Thoracic aorta (tissue), 2 donors: Measurements from ENCODE around the gene HOXA10. TPM values are rescaled to one million over a fixed set of nuclear protein-coding genes. Genes with fewer than 3 reads are reported as not detected.

ENCODE experiments used
- ATAC-seq: fragments of 150-250 bp; one replicate; pipeline ENCODE4 v1.8.0; 2017; ENCODE audit warnings: low read depth; ENCODE audit not compliant: insufficient number of reproducible peaks, low FRiP score
- DNase-seq: peaks from one replicate; pipeline ENCODE4 v3.0.0-alpha.2; 2020; ENCODE audit warnings: low spot score
- H3K27ac ChIP-seq, 2 donors: fragments of 200-600 bp; sonication (generic); 1 replicate in 1 of 2; 2 replicates in 1 of 2; pipeline ENCODE4 v1.5.1; 2016; ENCODE audit warnings: mild to moderate bottlenecking in 2 of 2, moderate library complexity in 2 of 2
- H3K27me3 ChIP-seq: fragments of 200-600 bp; sonication (generic); replicated peaks from 2 replicates; pipeline ENCODE4 v1.6.0; 2016; ENCODE audit warnings: mild to moderate bottlenecking; ENCODE audit not compliant: insufficient read depth
- H3K36me3 ChIP-seq: fragments of 200-600 bp; sonication (generic); one replicate; pipeline ENCODE4 v1.5.1; 2016
- H3K4me1 ChIP-seq, 2 donors: fragments of 200-600 bp; sonication (generic); 1 replicate in 1 of 2; 2 replicates in 1 of 2; pipeline versions ENCODE4 v1.5.1 to v1.6.0; 2016; ENCODE audit warnings: low read depth in 2 of 2, mild to moderate bottlenecking in 1 of 2; ENCODE audit not compliant: control insufficient read depth in 1 of 2
- H3K4me3 ChIP-seq: fragments of 200-600 bp; sonication (generic); 2 replicates; pipeline ENCODE4 v1.5.1; 2016; ENCODE audit warnings: mild to moderate bottlenecking
- H3K9me3 ChIP-seq: fragments of 200-600 bp; sonication (generic); 2 replicates; pipeline ENCODE4 v1.5.1; 2016
- total RNA-seq, 2 donors: library from RNA; depleted of rRNA; stranded (reverse); fragments of >200 nt; gene quantifications; one replicate each; pipeline versions ENCODE4 v1.1.0 to v1.2.3, GENCODE V29; 2016
- TF ChIP-seq, protein P1 (sequence below): fragments of 200-600 bp; sonication (generic); IDR thresholded peaks from one replicate; pipeline ENCODE4 v1.5.1; 2019; ENCODE audit warnings: antibody characterized with exemption

Gene HOXA10
- total RNA-seq, 2 donors from 2014 or later = 0.81 TPM; not detected in 1

DNA sequence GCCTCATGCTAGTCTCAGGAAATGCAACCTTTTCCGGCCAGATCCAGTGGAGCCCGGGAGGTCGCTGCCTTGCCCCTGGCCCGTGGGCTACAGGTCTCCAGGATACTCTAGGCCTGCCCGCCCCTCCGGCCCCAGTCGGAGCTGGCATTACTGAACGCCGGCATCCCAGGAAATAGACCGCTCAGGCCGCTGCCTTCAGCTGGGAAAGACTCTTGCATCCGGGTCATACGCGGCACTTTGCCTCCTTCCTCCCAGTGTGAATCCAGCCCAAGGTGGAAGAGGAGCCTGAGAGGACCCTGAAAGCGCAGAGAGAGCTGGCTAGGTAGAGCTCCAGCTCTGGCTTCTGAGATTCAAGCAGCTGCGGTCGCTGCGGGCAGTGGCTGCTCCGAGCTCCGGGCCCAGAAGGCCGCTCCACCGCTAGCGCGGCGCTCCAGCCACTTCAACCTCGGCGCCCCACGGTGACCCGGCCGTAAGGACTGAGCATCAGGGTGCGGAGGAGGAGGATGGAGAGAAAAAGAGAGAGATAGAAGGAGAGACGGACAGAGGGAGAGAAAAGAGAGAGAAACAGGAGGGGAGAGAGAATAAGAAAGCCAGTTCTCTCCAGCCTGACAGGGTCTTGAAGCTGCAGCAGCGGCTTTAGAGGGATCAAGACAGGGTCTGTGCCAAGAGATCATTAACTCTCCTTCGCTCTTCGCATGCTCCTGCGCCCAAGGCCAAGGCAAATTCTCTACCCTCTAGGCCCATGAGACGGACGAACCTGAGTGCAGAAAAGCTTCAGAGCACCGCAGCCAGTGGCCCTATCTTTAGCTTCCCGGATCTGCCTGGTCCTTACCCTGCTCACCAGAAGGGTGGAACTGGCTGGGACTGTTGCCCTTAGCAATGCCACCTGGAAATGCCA is 1.8 kb upstream of the HOXA10 start:
- no peak for ATAC-seq
- peaks cover 15 to 33% of the 10 kb centered on the region in 2 donors for H3K4me1 ChIP-seq

DNA sequence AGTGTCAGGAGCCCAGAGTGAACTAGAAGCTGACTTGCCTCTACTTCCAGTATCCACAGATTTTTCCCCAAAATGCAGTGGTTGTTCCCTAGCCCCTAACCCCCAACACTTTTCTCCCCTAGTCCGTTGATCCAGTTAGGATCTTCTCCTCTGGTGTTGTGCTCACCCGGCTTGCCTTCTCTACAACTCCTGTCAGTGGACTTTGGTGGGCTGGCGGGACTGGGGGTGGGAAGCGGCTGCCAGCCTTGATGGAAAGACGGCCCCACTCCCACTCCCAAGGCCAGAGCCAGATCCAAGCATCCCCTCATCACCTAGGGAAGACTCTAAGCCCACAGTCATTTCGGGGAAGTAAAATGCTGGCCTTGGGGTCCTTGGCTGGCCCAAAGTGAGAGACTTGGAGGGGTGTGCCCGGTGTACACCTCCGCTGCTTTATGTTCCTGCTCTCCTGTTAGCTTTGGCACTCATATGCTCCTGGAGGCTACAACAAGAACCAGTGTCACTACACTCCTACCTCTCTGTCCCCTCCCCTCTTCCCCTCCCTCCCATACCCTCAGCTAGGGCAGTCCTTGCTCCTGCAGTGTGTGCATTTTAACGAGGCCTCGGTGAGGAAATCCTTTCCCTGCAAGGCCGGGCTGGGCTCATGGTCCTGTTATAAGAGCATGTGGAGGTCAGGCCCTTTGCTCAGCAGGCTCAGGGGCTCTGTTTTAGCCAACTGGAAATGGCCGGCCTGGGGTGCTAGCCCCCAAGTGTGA is 930 bp upstream of the HOXA10 start:
- no peak for ATAC-seq
- no peak for DNase-seq
- Histone ChIP-seq H3K4me1 (peaks cover 15 to 32% of the 10 kb centered on the region in 2 donors), H3K27ac (no peak overlapping the region), H3K9me3 (no peaks in the 10 kb centered on the region), H3K4me3 (no peak overlapping the region), H3K27me3 (peaks cover 24% of the 10 kb centered on the region), H3K36me3 (no peaks in the 10 kb centered on the region)
- TF ChIP-seq, protein P1, sequence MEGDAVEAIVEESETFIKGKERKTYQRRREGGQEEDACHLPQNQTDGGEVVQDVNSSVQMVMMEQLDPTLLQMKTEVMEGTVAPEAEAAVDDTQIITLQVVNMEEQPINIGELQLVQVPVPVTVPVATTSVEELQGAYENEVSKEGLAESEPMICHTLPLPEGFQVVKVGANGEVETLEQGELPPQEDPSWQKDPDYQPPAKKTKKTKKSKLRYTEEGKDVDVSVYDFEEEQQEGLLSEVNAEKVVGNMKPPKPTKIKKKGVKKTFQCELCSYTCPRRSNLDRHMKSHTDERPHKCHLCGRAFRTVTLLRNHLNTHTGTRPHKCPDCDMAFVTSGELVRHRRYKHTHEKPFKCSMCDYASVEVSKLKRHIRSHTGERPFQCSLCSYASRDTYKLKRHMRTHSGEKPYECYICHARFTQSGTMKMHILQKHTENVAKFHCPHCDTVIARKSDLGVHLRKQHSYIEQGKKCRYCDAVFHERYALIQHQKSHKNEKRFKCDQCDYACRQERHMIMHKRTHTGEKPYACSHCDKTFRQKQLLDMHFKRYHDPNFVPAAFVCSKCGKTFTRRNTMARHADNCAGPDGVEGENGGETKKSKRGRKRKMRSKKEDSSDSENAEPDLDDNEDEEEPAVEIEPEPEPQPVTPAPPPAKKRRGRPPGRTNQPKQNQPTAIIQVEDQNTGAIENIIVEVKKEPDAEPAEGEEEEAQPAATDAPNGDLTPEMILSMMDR = no peak

More for the DNA sequence above, 1.8 kb upstream of the HOXA10 start:
- TF ChIP-seq, protein P1 = no peak
- DNase-seq = no peak
- Histone ChIP-seq H3K27me3 (peaks cover 27% of the 10 kb centered on the region), H3K36me3 (no peaks in the 10 kb centered on the region), H3K27ac (no peak overlapping the region), H3K9me3 (no peaks in the 10 kb centered on the region), H3K4me3 (no peak overlapping the region)

DNA sequence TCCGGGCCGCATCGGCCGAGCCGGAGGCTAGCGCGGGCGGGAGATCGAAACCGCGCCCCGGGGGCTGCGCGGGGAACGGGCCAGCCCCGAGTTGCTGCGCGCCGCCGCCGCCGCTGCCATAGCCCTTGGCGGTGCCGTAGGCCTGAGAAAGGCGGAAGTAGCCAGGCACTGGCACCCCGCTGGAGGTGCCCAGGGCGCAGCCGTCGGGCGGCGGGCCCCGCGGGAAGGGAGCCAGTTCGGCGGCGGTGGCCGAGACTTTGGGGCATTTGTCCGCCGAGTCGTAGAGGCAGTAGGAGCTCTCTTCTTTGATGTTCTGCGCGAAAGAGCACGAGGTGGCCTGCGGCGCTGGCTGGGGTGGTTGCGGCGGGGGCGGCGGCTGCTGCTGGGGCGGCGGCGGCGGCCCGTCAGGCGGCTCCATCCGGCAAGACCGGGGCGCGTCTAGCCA is 587 bp downstream of the HOXA10 start:
- Histone ChIP-seq H3K4me3 (peak overlapping the region; percentile 74), H3K27ac (peak overlapping the region in 1 of 2 donors; percentile 36), H3K9me3 (no peaks in the 10 kb centered on the region), H3K27me3 (peaks cover 24% of the 10 kb centered on the region), H3K4me1 (peaks cover 15 to 23% of the 10 kb centered on the region in 2 donors), H3K36me3 (no peaks in the 10 kb centered on the region)
- no peak for DNase-seq
- ATAC-seq = no peak
- TF ChIP-seq, protein P1 = no peak

DNA sequence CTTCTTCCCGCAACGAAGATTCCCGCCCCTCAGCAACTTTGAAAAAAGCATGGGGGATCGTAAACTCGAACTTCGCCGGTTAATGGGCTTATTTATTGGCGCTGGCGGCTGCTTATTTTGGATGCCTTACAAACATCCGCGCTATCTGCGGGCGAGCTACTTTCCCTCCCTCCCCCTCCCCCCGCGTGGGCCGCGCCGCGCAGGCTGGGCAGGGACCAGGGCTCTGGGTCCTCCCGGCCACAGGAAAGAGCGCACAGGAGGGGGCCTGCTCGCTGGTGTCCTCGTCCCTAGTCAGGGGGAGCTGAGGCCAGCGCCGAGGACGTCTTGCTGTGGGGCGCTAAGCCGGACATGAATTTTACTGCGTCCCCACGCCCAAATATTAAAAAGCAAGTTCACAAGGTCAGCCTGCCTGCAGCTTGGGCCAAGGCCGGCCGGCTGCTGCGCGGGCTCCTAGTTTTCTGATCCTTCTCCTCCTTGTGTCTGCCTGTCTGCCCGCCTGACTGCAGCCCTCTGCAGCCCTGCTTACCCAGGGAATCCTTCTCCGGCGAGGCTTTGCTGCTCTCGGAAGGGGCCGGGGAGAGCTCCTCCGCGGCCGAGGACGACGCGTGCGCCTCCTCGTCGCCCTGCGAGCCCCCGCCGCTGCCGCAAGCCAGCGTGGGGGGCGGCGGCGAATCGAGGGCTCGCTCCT is 1.2 kb downstream of the HOXA10 start:
- TF ChIP-seq, protein P1 = no peak
- no peaks in the 10 kb centered on the region for H3K9me3 ChIP-seq
- H3K27me3 ChIP-seq = peaks cover 24% of the 10 kb centered on the region
- peaks cover 15 to 23% of the 10 kb centered on the region in 2 donors for H3K4me1 ChIP-seq
- ATAC-seq (peak; percentile 30), DNase-seq (no peak)
- H3K27ac ChIP-seq = peak overlapping the region in 1 of 2 donors; percentile 36
- peak overlapping the region; percentile 74 for H3K4me3 ChIP-seq
- no peaks in the 10 kb centered on the region for H3K36me3 ChIP-seq
